ENCODE data around the gene NOL4L.

Gene NOL4L

DNA sequence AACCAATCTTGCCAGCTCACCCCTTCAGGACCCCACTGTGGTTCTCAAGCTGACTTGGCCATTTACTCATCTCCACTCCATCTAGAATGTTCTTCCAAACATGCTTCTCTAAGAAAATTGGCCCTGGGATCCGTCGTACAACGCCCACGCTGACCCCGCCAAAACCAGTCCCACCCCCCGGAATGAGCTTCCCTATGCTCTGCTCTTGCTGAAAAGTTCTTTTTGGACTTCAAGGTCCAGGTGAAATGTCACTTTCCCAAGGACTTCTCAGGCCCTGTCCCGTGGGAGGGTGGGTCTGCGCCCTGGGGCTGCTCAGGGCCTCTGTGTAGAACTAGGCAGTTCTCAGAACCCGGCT, 9.9 kb downstream of the NOL4L start:
- DNase-seq: no peak

- peak; percentile 85 for DNase-seq
Observed at GRCh38 chr20:32574296-32575226, 10.6 kb downstream of the NOL4L start.

- no peak for DNase-seq
Observed at GRCh38 chr20:32573167-32573851, 11.8 kb downstream of the NOL4L start.

DNA sequence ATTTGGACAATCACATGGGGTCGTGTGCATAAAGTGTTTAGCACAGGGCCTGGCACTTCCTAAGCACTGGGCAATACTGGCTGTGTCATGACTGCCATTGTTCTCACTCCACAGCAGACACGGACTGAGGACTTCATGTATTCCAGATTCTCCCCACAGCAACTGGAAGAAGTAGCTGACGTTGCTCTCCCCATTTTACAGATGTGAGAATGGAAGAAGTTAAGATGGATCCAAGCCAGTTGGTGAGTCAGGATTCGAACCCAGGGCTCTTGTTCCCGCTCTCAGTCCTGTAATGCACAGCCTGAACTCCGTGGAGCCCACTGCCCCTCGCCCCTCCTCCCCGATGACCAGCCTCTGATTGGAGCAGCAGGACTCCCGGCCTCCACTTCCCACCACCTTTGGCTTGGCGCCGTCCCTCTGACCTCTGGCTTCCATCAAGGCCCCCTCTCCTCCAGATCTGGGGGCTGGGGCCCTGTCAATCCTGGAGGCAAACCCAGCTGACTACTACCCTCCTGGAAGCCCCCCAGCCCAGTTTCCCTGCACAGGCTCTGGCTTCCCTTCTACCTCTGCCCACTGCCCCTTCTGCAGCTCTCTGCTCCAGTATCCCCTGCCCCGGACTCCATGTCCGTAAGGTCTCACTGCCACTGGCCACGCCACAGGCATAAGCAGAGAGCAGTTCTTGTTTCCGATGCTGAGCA, 12.7 kb downstream of the NOL4L start:
- DNase-seq: no peak

DNA sequence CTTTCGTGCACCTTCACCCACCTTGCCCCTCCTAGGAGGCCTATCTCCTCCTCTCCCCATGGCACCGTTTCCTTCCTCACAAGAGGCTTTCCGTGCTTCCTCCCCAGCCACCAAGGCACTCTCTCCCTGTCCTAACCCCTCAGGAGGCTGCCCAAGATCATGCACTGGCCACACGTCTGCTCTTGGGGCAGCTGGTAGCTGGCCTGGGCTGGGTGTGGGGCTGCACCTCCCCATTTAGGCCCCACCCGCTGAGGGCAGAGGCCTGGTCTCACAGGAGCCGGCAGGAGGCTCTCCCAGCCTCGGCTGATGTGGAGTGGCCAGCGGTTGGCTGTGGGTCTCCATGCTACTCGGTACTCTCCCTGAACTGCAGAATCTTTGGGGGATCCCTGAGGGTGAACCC, 13.6 kb downstream of the NOL4L start:
- peak; percentile 43 for DNase-seq

- no peak for DNase-seq
Observed at GRCh38 chr20:32570401-32571190, 14.5 kb downstream of the NOL4L start.

- no peak for DNase-seq
Observed at GRCh38 chr20:32569380-32570305, 15.5 kb downstream of the NOL4L start.

DNA sequence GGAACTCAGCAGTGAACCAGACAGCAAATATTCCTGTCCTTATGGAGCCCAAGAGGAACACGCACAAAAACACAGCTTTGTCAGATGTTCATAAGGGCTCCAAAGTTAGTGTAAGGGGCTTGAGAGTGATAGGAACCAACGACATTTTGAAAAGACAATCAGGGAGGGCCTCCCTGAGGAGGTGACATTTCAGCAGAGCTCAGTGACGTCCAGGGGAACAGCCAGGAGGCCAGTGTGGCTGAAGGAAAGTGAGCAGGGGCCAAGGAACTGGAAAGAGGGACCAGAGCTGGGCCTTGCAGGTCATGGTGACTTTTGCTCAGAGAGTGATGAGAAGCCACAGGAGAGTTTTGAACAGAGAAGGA, 16.1 kb downstream of the NOL4L start:
- DNase-seq: no peak

DNA sequence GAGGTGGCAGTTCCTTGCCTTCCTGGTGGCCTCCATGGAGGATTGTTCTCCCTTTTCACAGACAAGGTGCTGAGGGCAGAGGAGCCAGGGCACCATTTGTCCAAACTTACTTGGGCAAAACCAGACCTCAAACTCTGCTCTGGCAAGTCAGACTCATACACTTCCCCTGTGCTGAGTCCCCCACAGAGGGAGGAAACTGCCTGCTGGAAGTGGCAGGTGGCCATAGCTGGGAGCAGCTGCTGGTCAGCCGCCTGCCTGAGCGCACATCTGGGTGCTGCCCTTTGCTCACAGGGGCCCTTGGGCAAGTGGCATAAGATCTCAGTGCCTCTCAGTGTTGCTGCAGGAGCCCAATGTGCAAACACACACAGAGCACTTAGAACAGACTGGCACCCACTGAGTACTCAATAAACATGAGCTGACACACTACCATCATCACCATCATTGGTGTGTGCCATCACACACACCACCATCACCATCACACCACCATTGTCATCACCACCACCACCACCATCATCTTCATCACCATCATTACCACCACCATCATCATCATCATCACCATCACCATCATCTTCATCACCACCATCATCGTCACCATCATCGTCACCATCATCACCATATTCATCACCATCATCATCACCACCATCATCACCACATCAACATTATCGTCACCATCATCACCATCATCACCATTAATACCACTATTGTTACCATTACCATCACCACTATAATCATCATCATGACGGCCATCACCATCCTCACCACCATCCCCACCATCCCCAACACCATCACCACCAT, 17.6 kb downstream of the NOL4L start:
- no peak for DNase-seq

- no peak for DNase-seq
Observed at GRCh38 chr20:32566379-32567374, 18.5 kb downstream of the NOL4L start.

DNA sequence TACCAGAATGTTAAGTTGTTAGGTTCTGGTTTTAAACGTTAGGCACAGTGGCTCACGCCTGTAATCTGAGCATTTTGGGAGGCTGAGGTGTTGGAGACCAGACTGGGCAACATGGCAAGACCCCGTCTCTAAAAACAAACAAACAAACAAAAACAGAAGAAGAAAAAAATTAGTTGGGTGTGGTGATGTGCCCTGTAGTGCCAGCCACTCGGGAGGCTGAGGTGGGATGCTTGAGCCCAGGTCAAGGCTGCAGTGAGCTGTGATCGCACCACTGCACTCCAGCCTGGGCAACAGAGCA, 19.4 kb downstream of the NOL4L start:
- no peak for DNase-seq

- peak; percentile 63 for DNase-seq
Observed at GRCh38 chr20:32564921-32565734, 20.0 kb downstream of the NOL4L start.

DNA sequence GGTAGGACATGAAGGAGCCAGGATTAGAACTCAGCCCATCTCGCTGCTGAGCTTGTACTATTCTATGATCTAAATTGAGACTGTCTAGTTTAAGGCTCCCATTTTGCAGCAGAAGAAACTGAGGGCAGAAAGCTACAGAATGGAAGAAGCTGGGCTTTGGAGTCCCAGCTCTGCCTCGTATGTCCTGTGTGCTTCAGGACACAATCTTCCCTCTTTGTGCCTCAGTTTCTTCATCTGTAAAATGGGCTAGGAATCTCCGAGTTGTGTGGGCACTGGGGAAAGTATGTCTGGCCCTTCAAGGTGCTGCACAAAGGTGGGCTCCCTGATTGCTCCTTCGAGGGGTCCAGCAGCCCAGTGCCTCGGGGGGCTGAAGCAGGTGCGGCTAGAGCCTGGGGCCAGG, 20.7 kb downstream of the NOL4L start:
- no peak for DNase-seq

GRCh38 chr20:32563311-32564272, 21.5 kb downstream of the NOL4L start:
- DNase-seq: no peak

DNA sequence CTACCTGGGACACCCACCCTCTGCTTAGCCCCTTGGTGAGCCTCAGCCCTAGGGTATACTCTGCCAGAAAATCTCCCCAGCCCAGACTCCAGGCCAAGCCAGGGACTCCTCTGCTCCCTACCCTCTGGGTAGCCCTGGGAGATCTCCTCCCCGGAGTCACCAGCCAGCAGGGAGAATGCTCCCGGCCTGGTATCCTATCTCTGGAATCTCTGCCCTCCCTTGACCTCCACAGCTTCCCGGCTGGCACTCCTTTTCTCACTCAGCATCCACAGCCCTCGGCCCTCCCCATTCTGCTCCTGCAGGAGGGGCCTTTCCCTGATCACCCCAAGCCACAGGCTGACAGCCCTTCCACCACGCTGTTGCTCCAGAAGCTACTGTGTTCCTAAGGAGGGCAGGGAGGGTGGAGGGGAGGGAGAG, 22.6 kb downstream of the NOL4L start:
- no peak for DNase-seq

DNA sequence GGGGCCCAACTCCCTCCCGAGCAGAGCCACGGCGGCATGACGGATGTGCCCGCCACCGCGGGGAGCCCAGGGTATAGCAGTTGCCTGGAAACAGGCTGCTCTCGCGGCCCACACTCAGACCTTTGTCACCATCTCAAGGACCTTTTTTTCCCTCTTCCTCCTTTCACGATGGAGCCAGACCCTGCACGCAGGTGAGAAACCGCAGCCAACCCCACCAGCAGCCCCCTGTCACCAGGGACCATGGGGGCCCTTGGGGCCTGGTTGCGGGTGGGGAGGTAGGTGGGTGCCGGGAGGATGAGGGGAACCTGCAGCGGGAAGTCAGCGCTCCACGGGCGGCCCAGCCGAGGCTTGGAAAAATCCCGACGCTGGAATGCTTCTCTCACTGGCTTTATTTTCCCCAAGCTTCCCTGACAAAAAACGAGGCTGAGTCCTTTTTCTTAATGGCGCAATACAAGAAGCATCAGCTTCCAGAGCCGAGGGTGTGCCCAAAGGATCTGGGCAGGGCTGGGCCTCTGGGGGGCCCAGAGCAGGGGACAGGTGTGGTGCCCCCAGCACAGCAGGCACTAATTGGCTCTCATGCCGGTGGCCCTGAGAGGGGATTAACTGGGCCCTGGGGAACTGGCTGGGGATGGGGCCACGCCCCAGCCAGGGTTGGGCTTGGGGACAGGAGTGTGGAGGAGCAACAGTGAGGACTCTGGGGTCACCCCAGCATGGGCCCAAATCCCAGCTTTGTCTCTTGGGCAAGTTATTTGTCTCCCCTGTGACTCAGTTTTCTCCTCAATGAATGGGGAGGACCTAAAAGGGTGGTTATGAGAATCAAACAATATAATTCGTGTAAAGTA, 23.9 kb downstream of the NOL4L start:
- DNase-seq: no peak

Measured in hematopoietic multipotent progenitor cell treated with erythropoietin and hydrocortisone succinate and interleukin-3 and kit ligand, for 6 days (in vitro differentiated cells).